Esophagus (tissue), 2 donors: ENCODE data around the gene FAM53B. TPM values are rescaled to one million over a fixed set of nuclear protein-coding genes. Genes with fewer than 3 reads are reported as not detected.

Source experiments
- H3K27ac ChIP-seq, 2 donors: one replicate each; pipeline ENCODE4 v1.5.1; 2013; ENCODE audit warnings: low read depth in 2 of 2, mild to moderate bottlenecking in 2 of 2, inconsistent platforms in 1 of 2, low read length in 1 of 2, moderate library complexity in 1 of 2
- H3K27me3 ChIP-seq, 2 donors: one replicate each; pipeline ENCODE4 v1.6.1; 2013; ENCODE audit warnings: low read length in 2 of 2, control low read depth in 1 of 2, mild to moderate bottlenecking in 1 of 2; ENCODE audit not compliant: insufficient read depth in 2 of 2, control insufficient read depth in 1 of 2
- H3K36me3 ChIP-seq, 2 donors: one replicate each; pipeline ENCODE4 v1.6.1; 2013; ENCODE audit warnings: low read length in 1 of 2; ENCODE audit not compliant: control insufficient read depth in 2 of 2, insufficient read depth in 2 of 2
- H3K4me1 ChIP-seq, 2 donors: one replicate each; pipeline ENCODE4 v1.6.1; 2013; ENCODE audit warnings: low read length in 1 of 2; ENCODE audit not compliant: control insufficient read depth in 2 of 2, insufficient read depth in 2 of 2
- H3K4me3 ChIP-seq, 2 donors: one replicate each; pipeline ENCODE4 v1.5.1; 2013; ENCODE audit warnings: low read length in 2 of 2, mild to moderate bottlenecking in 2 of 2, low read depth in 1 of 2, moderate library complexity in 1 of 2
- H3K9me3 ChIP-seq, 2 donors: one replicate each; pipeline ENCODE4 v1.6.1; 2013; ENCODE audit warnings: mild to moderate bottlenecking in 2 of 2, low read depth in 1 of 2, low read length in 1 of 2, moderate library complexity in 1 of 2; ENCODE audit not compliant: control insufficient read depth in 2 of 2, insufficient read depth in 1 of 2
- WGBS, 2 donors: extraction: QIAGEN DNeasy Blood & Tissue Kit; methylation state at CpG; one replicate each; pipeline ENCODE4 v1.1.7; 2013; 5-methylcytosine and 5-hydroxymethylcytosine counted together
- polyA plus RNA-seq, 2 donors: library from polyadenylated mRNA; stranded (reverse); fragments of 200-250 nt; gene quantifications; one replicate each; pipeline ENCODE4 v1.2.3, GENCODE V29; 2013
- donor health status: healthy with polysubstance abuse.
- donor health status: Bipolar disorder and iron deficiency.

Gene FAM53B
- polyA plus RNA-seq, 2 donors: 9.0 to 16.8 TPM

GRCh38 chr10:124625831-124626238 is 118.3 kb downstream of the FAM53B start:
- 59 to 77% methylated on average over 23 of the region's 23 CpGs for WGBS, 2 donors
- H3K27ac ChIP-seq: no peak overlapping the region
- peaks cover 20 to 60% of the 10 kb centered on the region in 2 donors for H3K4me1 ChIP-seq
- H3K27me3 ChIP-seq: no peaks in the 10 kb centered on the region
- no peaks in the 10 kb centered on the region for H3K9me3 ChIP-seq
- no peak overlapping the region for H3K4me3 ChIP-seq
- peaks cover 0 to 18% of the 10 kb centered on the region in 2 donors for H3K36me3 ChIP-seq

DNA sequence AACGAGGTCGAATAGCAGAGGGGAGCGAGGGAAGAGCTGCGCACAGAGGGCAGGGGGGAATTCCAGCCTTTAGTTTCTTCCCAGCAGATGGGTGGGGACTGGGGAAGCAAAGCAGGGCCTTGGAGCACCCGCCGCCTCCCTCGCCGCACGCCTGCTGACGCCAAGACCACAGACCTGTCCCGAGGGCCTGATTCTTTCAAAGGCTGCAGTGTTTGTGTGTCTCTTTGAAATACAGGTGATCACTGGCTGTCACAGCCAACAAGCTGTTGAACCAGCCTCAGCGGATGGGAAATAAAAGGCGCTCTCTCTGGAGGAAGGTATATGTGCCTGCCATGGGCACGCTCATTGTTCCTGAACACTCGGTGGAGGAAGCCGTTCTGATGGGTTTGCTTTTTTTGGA is 119.3 kb downstream of the FAM53B start:
- peak overlapping the region; percentile 8 to 26 for H3K27ac ChIP-seq
- no peak overlapping the region for H3K4me3 ChIP-seq
- peaks cover 0 to 18% of the 10 kb centered on the region in 2 donors for H3K36me3 ChIP-seq
- peaks cover 22 to 63% of the 10 kb centered on the region in 2 donors for H3K4me1 ChIP-seq
- no peaks in the 10 kb centered on the region for H3K9me3 ChIP-seq
- 53 to 70% methylated on average over 16 of the region's 16 CpGs for WGBS, 2 donors
- H3K27me3 ChIP-seq: no peaks in the 10 kb centered on the region

DNA sequence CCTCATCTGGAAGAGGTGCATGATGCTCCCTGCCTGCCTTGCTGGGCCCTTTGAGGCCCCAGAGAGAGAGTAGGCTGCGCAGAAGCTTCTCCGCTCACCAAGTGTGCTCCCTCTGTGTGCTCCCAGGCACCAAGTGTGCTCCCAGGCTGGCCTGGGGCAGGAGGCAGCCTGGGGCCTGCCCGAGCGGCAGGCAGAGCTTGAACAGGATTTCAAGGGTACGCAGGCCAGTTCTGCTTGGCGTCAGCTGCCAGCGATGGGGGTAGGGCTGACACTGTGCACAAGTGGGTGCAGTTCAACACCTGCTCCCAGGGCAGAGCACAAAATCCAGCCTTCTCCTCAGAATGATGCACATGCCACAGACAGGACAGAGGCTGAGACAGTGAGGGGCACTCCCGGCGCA is 119.7 kb downstream of the FAM53B start:
- Histone ChIP-seq H3K27me3 (no peaks in the 10 kb centered on the region), H3K4me1 (peaks cover 24 to 64% of the 10 kb centered on the region in 2 donors), H3K9me3 (no peaks in the 10 kb centered on the region), H3K36me3 (peaks cover 0 to 18% of the 10 kb centered on the region in 2 donors), H3K4me3 (no peak overlapping the region), H3K27ac (peak overlapping the region in 1 of 2 donors; percentile 26)
- WGBS, 2 donors: 60 to 81% methylated on average over 9 of the region's 9 CpGs

DNA sequence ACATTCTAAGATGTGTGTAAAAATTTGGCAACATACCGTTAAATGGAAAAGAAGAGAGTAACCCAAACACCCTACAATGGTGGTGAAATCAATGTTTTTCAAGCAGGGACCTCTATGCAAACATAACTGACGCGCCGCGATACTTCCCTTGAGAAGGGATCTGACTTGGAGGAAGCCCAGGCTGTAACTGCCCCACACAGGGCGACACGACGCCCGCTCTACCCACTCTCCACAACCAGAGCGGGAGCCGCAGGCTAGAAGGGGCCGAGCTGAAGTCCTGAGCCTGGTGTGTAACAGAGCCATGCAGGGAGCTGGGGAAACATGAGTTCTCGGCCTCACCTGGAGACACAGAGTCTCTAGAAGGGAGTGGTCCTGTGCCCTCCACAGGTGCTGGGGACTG is 120.2 kb downstream of the FAM53B start:
- H3K4me3 ChIP-seq: no peak overlapping the region
- H3K27me3 ChIP-seq: no peaks in the 10 kb centered on the region
- H3K27ac ChIP-seq: peak overlapping the region in 1 of 2 donors; percentile 26
- H3K4me1 ChIP-seq: peaks cover 24 to 64% of the 10 kb centered on the region in 2 donors
- 88 to 91% methylated on average over 13 of the region's 13 CpGs for WGBS, 2 donors
- H3K36me3 ChIP-seq: peaks cover 0 to 18% of the 10 kb centered on the region in 2 donors
- no peaks in the 10 kb centered on the region for H3K9me3 ChIP-seq

- H3K27me3 ChIP-seq: no peaks in the 10 kb centered on the region
- peaks cover 0 to 19% of the 10 kb centered on the region in 2 donors for H3K36me3 ChIP-seq
- H3K9me3 ChIP-seq: no peaks in the 10 kb centered on the region
- H3K4me1 ChIP-seq: peaks cover 24 to 63% of the 10 kb centered on the region in 2 donors
- H3K4me3 ChIP-seq: no peak overlapping the region
- H3K27ac ChIP-seq: no peak overlapping the region
- WGBS, 2 donors: 89% methylated on average over 27 to 31 of the region's 31 CpGs
These were observed 121.2 kb downstream of the FAM53B start for GRCh38 chr10:124622866-124623536.

- peaks cover 21 to 55% of the 10 kb centered on the region in 2 donors for H3K4me1 ChIP-seq
- H3K36me3 ChIP-seq: peaks cover 0 to 24% of the 10 kb centered on the region in 2 donors
- no peak overlapping the region for H3K4me3 ChIP-seq
- H3K27me3 ChIP-seq: no peaks in the 10 kb centered on the region
- no peaks in the 10 kb centered on the region for H3K9me3 ChIP-seq
- no peak overlapping the region for H3K27ac ChIP-seq
- WGBS, 2 donors: 77 to 81% methylated on average over 13 of the region's 13 CpGs
These were observed 122.0 kb downstream of the FAM53B start for GRCh38 chr10:124622158-124622557.

DNA sequence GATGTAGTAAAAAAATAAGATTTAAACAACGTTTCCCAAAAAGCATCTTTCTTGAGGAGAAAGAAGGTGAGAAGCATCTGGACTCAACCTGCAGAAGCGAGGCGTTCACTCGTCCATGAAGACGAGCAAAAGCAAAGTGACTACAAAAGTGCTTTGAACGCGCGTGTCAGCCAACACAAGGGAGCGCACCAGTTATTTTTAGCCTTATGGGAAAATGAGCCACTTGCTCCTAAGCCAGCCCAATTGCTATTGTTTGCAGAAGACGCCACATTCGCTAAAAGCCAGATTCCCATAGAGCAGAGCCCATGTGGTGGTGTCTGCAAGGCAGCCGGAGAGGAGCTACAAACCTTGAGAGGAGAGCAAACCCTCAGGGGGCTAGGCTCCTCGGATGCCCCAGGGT is 122.5 kb downstream of the FAM53B start:
- Histone ChIP-seq H3K4me1 (peaks cover 17 to 51% of the 10 kb centered on the region in 2 donors), H3K27ac (no peak overlapping the region), H3K27me3 (no peaks in the 10 kb centered on the region), H3K4me3 (no peak overlapping the region), H3K9me3 (no peaks in the 10 kb centered on the region), H3K36me3 (peaks cover 0 to 29% of the 10 kb centered on the region in 2 donors)
- 48 to 54% methylated on average over 13 of the region's 13 CpGs for WGBS, 2 donors

GRCh38 chr10:124619802-124620490 is 124.2 kb downstream of the FAM53B start:
- peaks cover 0 to 29% of the 10 kb centered on the region in 2 donors for H3K36me3 ChIP-seq
- no peaks in the 10 kb centered on the region for H3K9me3 ChIP-seq
- H3K4me1 ChIP-seq: peaks cover 11 to 36% of the 10 kb centered on the region in 2 donors
- H3K27me3 ChIP-seq: no peaks in the 10 kb centered on the region
- H3K27ac ChIP-seq: peak overlapping the region; percentile 45 to 50
- 58 to 68% methylated on average over 26 of the region's 26 CpGs for WGBS, 2 donors
- H3K4me3 ChIP-seq: no peak overlapping the region

- Histone ChIP-seq H3K4me1 (peaks cover 11 to 32% of the 10 kb centered on the region in 2 donors), H3K4me3 (no peak overlapping the region), H3K27ac (peak overlapping the region; percentile 45 to 65), H3K27me3 (no peaks in the 10 kb centered on the region), H3K9me3 (no peaks in the 10 kb centered on the region), H3K36me3 (peaks cover 0 to 26% of the 10 kb centered on the region in 2 donors)
- 38 to 44% methylated on average over 9 of the region's 9 CpGs for WGBS, 2 donors
These were observed 125.0 kb downstream of the FAM53B start for GRCh38 chr10:124619195-124619594.
